ENCODE results near the gene DCAF7. TPM values are rescaled to one million over a fixed set of nuclear protein-coding genes. Genes with fewer than 3 reads are reported as not detected.

The DCAF7 gene
- polyA plus RNA-seq, 1 of the 3 experiments (the other 2 are of a cell fraction) = 63.5 TPM

- H4K20me1 ChIP-seq (ENCODE audit: insufficient read depth) = no peaks in the 10 kb centered on the region; the same call in 1 of the 2 replicates
- TF ChIP-seq NFIC (IDR thresholded peaks at IDR 0.05; ENCODE audit: borderline replicate concordance) = no peak
- no peak for TF ChIP-seq ELF1 (IDR thresholded peaks at IDR 0.05)
- TF ChIP-seq RFX5 (IDR thresholded peaks at IDR 0.05; ENCODE audit: low read length) = no peak
- no peak for TF ChIP-seq RXRA (IDR thresholded peaks at IDR 0.05; ENCODE audit: borderline replicate concordance, low read depth)
- TF ChIP-seq MEF2A (IDR thresholded peaks at IDR 0.05; ENCODE audit: borderline replicate concordance, low read depth) = no peak
- CTCF ChIA-PET = interaction anchor here (0.6 to 4.8 kb wide), 6 partner anchors 11 to 172 kb away, joined by 3 to 29 read pairs (median 3); no protein-coding TSS in a partner anchor
- H3K4me2 ChIP-seq = no peak overlapping the region
- POLR2A ChIA-PET = no interaction called here
- H3K9me2 ChIP-seq = no peaks in the 10 kb centered on the region
- H2AFZ ChIP-seq (ENCODE audit: low read depth) = no peak overlapping the region
- H3K79me2 ChIP-seq (ENCODE audit: insufficient read depth) = no peaks in the 10 kb centered on the region
- WGBS (ENCODE audit: low lambda C conversion rate) = 55% methylated on average over 5 of the region's 5 CpGs
- H3K9me3 ChIP-seq = no peaks in the 10 kb centered on the region
- H3F3A ChIP-seq (replicated peaks; ENCODE audit: insufficient read depth) = no peaks in the 10 kb centered on the region
- DNase-seq = no peak
- H3K27me3 ChIP-seq (ENCODE audit: insufficient read depth) = 0 out of 2 replicates have a peak, but pooled peaks cover 17% of the 10 kb centered on the region
- no peaks in the 10 kb centered on the region for H3K36me3 ChIP-seq (replicated peaks in 1 of 2; ENCODE audit: control insufficient read depth in 1 of 2, insufficient read depth in 2 of 2, low read length in 1 of 2)
- no peak overlapping the region for H3K9ac ChIP-seq
- H3K27ac ChIP-seq (ENCODE audit: low read depth in 2 of 2, low read length in 1 of 2) = no peak overlapping the region
- peaks cover 0 to 50% of the 10 kb centered on the region in 2 experiments; a peak in 1 of 4 replicates for H3K4me1 ChIP-seq (ENCODE audit: control insufficient read depth in 1 of 2, insufficient read depth in 2 of 2, low read depth in 1 of 2, low read length in 1 of 2)
- H3K4me3 ChIP-seq (ENCODE audit: low read depth in 2 of 2, low read length in 1 of 2) = no peak overlapping the region
Observed at GRCh38 chr17:63526861-63527260, 23.4 kb upstream of the DCAF7 start.

- CTCF ChIA-PET = interaction anchor here (2.6 to 4.8 kb wide), 3 partner anchors 49 to 103 kb away, joined by 10 to 29 read pairs (median 27); no protein-coding TSS in a partner anchor
Observed at GRCh38 chr17:63528183-63528582, 22.1 kb upstream of the DCAF7 start.

More at GRCh38 chr17:63528183-63528582, 22.1 kb upstream of the DCAF7 start:
- Histone ChIP-seq H3K79me2 (ENCODE audit: insufficient read depth) (no peaks in the 10 kb centered on the region), H4K20me1 (ENCODE audit: insufficient read depth) (no peaks in the 10 kb centered on the region), H3K9me2 (no peaks in the 10 kb centered on the region), H3K27me3 (ENCODE audit: insufficient read depth) (0 out of 2 replicates have a peak, but pooled peaks cover 17% of the 10 kb centered on the region), H3K4me2 (no peak overlapping the region), H3K4me3 (ENCODE audit: low read depth in 2 of 2, low read length in 1 of 2) (no peak overlapping the region), H3K36me3 (replicated peaks in 1 of 2; ENCODE audit: control insufficient read depth in 1 of 2, insufficient read depth in 2 of 2, low read length in 1 of 2) (no peaks in the 10 kb centered on the region), H3K9ac (no peak overlapping the region), H2AFZ (ENCODE audit: low read depth) (no peak overlapping the region), H3F3A (replicated peaks; ENCODE audit: insufficient read depth) (no peaks in the 10 kb centered on the region), H3K27ac (ENCODE audit: low read depth in 2 of 2, low read length in 1 of 2) (no peak overlapping the region), H3K9me3 (no peaks in the 10 kb centered on the region), H3K4me1 (ENCODE audit: control insufficient read depth in 1 of 2, insufficient read depth in 2 of 2, low read depth in 1 of 2, low read length in 1 of 2) (peaks cover 0 to 46% of the 10 kb centered on the region in 2 experiments; a peak in 1 of 4 replicates)
- WGBS (ENCODE audit: low lambda C conversion rate) = 56% methylated on average over 6 of the region's 9 CpGs
- no peak for TF ChIP-seq TEAD4 (IDR thresholded peaks at IDR 0.05; ENCODE audit: borderline replicate concordance, insufficient read depth)
- no peak for TF ChIP-seq PBX3 (IDR thresholded peaks at IDR 0.05)
- no peak for TF ChIP-seq NRF1 (IDR thresholded peaks at IDR 0.05; ENCODE audit: low read depth, low read length)
- no peak for TF ChIP-seq POLR2AphosphoS5 (IDR thresholded peaks at IDR 0.05; ENCODE audit: low read depth, low read length)
- TF ChIP-seq NFIC (IDR thresholded peaks at IDR 0.05; ENCODE audit: borderline replicate concordance) = no peak
- TF ChIP-seq GATA2 (CRISPR knock-in tag; IDR thresholded peaks at IDR 0.05) = no peak
- no peak for TF ChIP-seq TAF1 (IDR thresholded peaks at IDR 0.05; ENCODE audit: borderline replicate concordance, low read depth, low read length)
- no peak for TF ChIP-seq RCOR1 (IDR thresholded peaks at IDR 0.05; ENCODE audit: low read length)
- TF ChIP-seq GABPA (IDR thresholded peaks at IDR 0.05; ENCODE audit: low read depth) = no peak
- TF ChIP-seq MXI1 (IDR thresholded peaks at IDR 0.05; ENCODE audit: low read depth, low read length) = no peak
- no peak for TF ChIP-seq USF2 (IDR thresholded peaks at IDR 0.05; ENCODE audit: borderline replicate concordance, low read depth, low read length)
- POLR2A ChIA-PET = no interaction called here
- no peak for DNase-seq

Data from SK-N-SH (cell line).